CD4-positive, alpha-beta T cell (primary cell): ENCODE data around the gene TRPM1. TPM values are rescaled to one million over a fixed set of nuclear protein-coding genes. Genes with fewer than 3 reads are reported as not detected.

Source experiments
- ATAC-seq: fragments of 200-7000 bp; cut with Tn5 transposase; one replicate; pipeline ENCODE4 v1.10.0; 2022; ENCODE audit warnings: mild to moderate bottlenecking; ENCODE audit not compliant: poor library complexity
- CTCF ChIA-PET: fragments of 350-600 bp; sonication (Branson Sonifier 250); formaldehyde crosslinking; loops from one replicate; lab custom pipeline; 2021; ENCODE audit warnings: antibody characterized with exemption, inconsistent platforms; lab: Charles Lee
- POLR2A ChIA-PET: fragments of 350-600 bp; sonication (Branson Sonifier 250); formaldehyde crosslinking; loops from one replicate; lab custom pipeline; 2021; ENCODE audit warnings: antibody characterized with exemption, inconsistent platforms; lab: Charles Lee
- DNase-seq, 14 experiments: peaks; one replicate each; pipeline ENCODE4 v3.0.0-alpha.2; 2013 to 2020; ENCODE audit warnings: mixed read lengths in 2 of 14
- H3K27ac ChIP-seq, 2 donors: one replicate each; pipeline versions ENCODE4 v1.5.1 to v1.7.0; 2013; ENCODE audit warnings: low read length in 2 of 2, low read depth in 1 of 2, mild to moderate bottlenecking in 1 of 2
- H3K27me3 ChIP-seq, 2 experiments: 1 replicate in 1 of 2; 2 replicates in 1 of 2; pipeline versions ENCODE4 v1.6.1 to v1.7.0; 2013; ENCODE audit warnings: low read length in 2 of 2, control low read depth in 1 of 2, mild to moderate bottlenecking in 1 of 2, moderate library complexity in 1 of 2; ENCODE audit not compliant: insufficient read depth in 2 of 2, control insufficient read depth in 1 of 2
- H3K36me3 ChIP-seq: one replicate; pipeline ENCODE4 v1.6.1; 2013; ENCODE audit warnings: low read length, control low read depth; ENCODE audit not compliant: insufficient read depth
- H3K4me1 ChIP-seq: one replicate; pipeline ENCODE4 v1.6.1; 2013; ENCODE audit warnings: low read length, control low read depth; ENCODE audit not compliant: insufficient read depth
- H3K4me3 ChIP-seq: one replicate; pipeline ENCODE4 v1.5.1; 2013; ENCODE audit warnings: mild to moderate bottlenecking, low read length, moderate library complexity
- H3K9me3 ChIP-seq, 2 experiments: 1 replicate in 1 of 2; 2 replicates in 1 of 2; pipeline versions ENCODE4 v1.6.1 to v1.7.0; 2013; ENCODE audit warnings: low read length in 2 of 2, mild to moderate bottlenecking in 2 of 2, control low read depth in 1 of 2, moderate library complexity in 1 of 2; ENCODE audit not compliant: control insufficient read depth in 1 of 2, insufficient read depth in 1 of 2
- H3K27ac Mint-ChIP-seq: one replicate; pipeline ENCODE4 v1.8.0; 2020; ENCODE audit warnings: mixed read lengths
- H3K27me3 Mint-ChIP-seq: one replicate; pipeline ENCODE4 v1.8.0; 2021; ENCODE audit warnings: mixed read lengths
- H3K36me3 Mint-ChIP-seq: one replicate; pipeline ENCODE4 v1.8.0; 2021; ENCODE audit warnings: low read depth, mixed read lengths
- H3K4me1 Mint-ChIP-seq: one replicate; pipeline ENCODE4 v1.8.0; 2021; ENCODE audit warnings: low read depth, mixed read lengths
- H3K4me3 Mint-ChIP-seq: one replicate; pipeline ENCODE4 v1.8.0; 2020; ENCODE audit warnings: mild to moderate bottlenecking, mixed read lengths
- H3K9me3 Mint-ChIP-seq: one replicate; pipeline ENCODE4 v1.8.0; 2020; ENCODE audit warnings: mixed read lengths
- intact Hi-C, 2 experiments: fragments of 100-400 bp; cut with DNase I in 1 of 2; cut with micrococcal nuclease in 1 of 2; formaldehyde crosslinking; loops; one replicate each; pipeline versions ENCODE4 v1.15.1 to v1.9.0; 2023 to 2025; cut with DNase I, micrococcal nuclease
- total RNA-seq, 174 experiments: library from RNA in 2 of 174; stranded (reverse) in 2 of 174; gene quantifications; one replicate each; pipeline ENCODE4 v1.2.3 and lab custom pipeline; 2021 to 2026
- TF ChIP-seq, protein P1 (sequence below): fragments of 200-600 bp; IDR thresholded peaks from one replicate; pipeline ENCODE4 v1.8.0; 2022; ENCODE audit warnings: antibody characterized with exemption, mild to moderate bottlenecking

Gene TRPM1
- total RNA-seq, 2 experiments from 2014 or later, result not detected

GRCh38 chr15:31040611-31041010 lies 60.9 kb downstream of the TRPM1 start:
- H3K36me3 Mint-ChIP-seq, result no peaks in the 10 kb centered on the region
- ATAC-seq, result no peak
- no peak overlapping the region for H3K4me3 Mint-ChIP-seq
- Histone ChIP-seq H3K9me3 (no peaks in the 10 kb centered on the region), H3K36me3 (no peaks in the 10 kb centered on the region), H3K4me1 (no peaks in the 10 kb centered on the region), H3K4me3 (no peak overlapping the region), H3K27me3 (no peaks in the 10 kb centered on the region), H3K27ac (no peak overlapping the region)
- ChIA-PET CTCF (no interaction called here), POLR2A (no interaction called here)
- H3K27me3 Mint-ChIP-seq, result no peaks in the 10 kb centered on the region
- TF ChIP-seq, protein P1, sequence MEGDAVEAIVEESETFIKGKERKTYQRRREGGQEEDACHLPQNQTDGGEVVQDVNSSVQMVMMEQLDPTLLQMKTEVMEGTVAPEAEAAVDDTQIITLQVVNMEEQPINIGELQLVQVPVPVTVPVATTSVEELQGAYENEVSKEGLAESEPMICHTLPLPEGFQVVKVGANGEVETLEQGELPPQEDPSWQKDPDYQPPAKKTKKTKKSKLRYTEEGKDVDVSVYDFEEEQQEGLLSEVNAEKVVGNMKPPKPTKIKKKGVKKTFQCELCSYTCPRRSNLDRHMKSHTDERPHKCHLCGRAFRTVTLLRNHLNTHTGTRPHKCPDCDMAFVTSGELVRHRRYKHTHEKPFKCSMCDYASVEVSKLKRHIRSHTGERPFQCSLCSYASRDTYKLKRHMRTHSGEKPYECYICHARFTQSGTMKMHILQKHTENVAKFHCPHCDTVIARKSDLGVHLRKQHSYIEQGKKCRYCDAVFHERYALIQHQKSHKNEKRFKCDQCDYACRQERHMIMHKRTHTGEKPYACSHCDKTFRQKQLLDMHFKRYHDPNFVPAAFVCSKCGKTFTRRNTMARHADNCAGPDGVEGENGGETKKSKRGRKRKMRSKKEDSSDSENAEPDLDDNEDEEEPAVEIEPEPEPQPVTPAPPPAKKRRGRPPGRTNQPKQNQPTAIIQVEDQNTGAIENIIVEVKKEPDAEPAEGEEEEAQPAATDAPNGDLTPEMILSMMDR, result no peak
- H3K9me3 Mint-ChIP-seq, result no peaks in the 10 kb centered on the region
- H3K27ac Mint-ChIP-seq, result no peak overlapping the region
- no peak for DNase-seq
- H3K4me1 Mint-ChIP-seq, result no peaks in the 10 kb centered on the region
- intact Hi-C loops, result no loop called here

DNA sequence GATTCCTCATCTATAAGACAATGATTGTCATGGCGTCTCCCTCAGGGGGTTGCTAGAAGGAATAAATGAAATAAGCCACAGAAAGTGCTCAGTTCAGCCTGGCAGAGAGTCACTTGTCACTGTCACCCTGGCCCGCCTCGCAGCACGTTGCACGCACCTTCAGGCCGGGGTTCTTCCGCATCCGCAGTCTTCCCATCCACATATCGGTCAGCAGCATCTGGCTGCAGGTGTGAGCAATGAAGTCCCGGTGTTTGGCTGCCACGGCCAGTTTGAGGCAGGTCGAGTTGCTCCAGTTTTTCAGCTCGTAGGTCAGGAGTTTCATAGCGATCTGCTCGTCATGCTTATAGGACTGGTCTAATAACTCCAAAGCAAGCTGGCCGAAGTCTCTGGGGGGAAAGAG lies 61.6 kb downstream of the TRPM1 start:
- Histone ChIP-seq H3K4me1 (no peaks in the 10 kb centered on the region), H3K27ac (no peak overlapping the region), H3K4me3 (no peak overlapping the region), H3K36me3 (no peaks in the 10 kb centered on the region), H3K9me3 (no peaks in the 10 kb centered on the region), H3K27me3 (no peaks in the 10 kb centered on the region)
- no peak overlapping the region for H3K27ac Mint-ChIP-seq
- CTCF ChIA-PET, result no interaction called here
- ATAC-seq (no peak), DNase-seq (no peak)
- TF ChIP-seq, protein P1, result no peak
- H3K27me3 Mint-ChIP-seq, result no peaks in the 10 kb centered on the region
- H3K4me3 Mint-ChIP-seq, result no peak overlapping the region
- H3K9me3 Mint-ChIP-seq, result no peaks in the 10 kb centered on the region
- intact Hi-C loops, result no loop called here
- no peaks in the 10 kb centered on the region for H3K36me3 Mint-ChIP-seq
- POLR2A ChIA-PET, result interaction anchor here (1.2 kb wide), 1 partner anchor 49 kb away, joined by 5 read pairs; the partner anchor contains the start of gene MTMR10
- no peaks in the 10 kb centered on the region for H3K4me1 Mint-ChIP-seq

GRCh38 chr15:31037731-31038477 lies 63.6 kb downstream of the TRPM1 start:
- TF ChIP-seq, protein P1, result no peak
- CTCF ChIA-PET, result no interaction called here

More at GRCh38 chr15:31037731-31038477, 63.6 kb downstream of the TRPM1 start:
- Histone ChIP-seq H3K36me3 (no peaks in the 10 kb centered on the region), H3K4me3 (no peak overlapping the region), H3K4me1 (no peaks in the 10 kb centered on the region), H3K27ac (no peak overlapping the region), H3K9me3 (no peaks in the 10 kb centered on the region), H3K27me3 (no peaks in the 10 kb centered on the region)
- Mint-ChIP-seq H3K27me3 (no peaks in the 10 kb centered on the region), H3K9me3 (no peaks in the 10 kb centered on the region), H3K4me1 (no peaks in the 10 kb centered on the region), H3K27ac (no peak overlapping the region), H3K4me3 (no peak overlapping the region), H3K36me3 (no peaks in the 10 kb centered on the region)
- DNase-seq (no peak), ATAC-seq (no peak)
- POLR2A ChIA-PET, result no interaction called here
- intact Hi-C loops, result no loop called here
